Common myeloid progenitor, CD34-positive (primary cell): ENCODE measurements around the gene SNTG2.

Experiments used
- CTCF ChIA-PET: fragments of 350-600 bp; sonication (Branson Sonifier 250); formaldehyde crosslinking; loops from one replicate; lab custom pipeline; 2021; ENCODE audit warnings: antibody characterized with exemption; lab: Charles Lee
- POLR2A ChIA-PET: fragments of 350-600 bp; sonication (Branson Sonifier 250); formaldehyde crosslinking; loops from one replicate; lab custom pipeline; 2021; ENCODE audit warnings: antibody characterized with exemption; lab: Charles Lee
- DNase-seq, 3 donors: peaks; one replicate each; pipeline versions ENCODE4 v3.0.0 to v3.0.0-alpha.2; 2013
- H3K27ac ChIP-seq, 2 experiments: 1 replicate in 1 of 2; 2 replicates in 1 of 2; pipeline ENCODE4 v1.7.0; 2013; ENCODE audit warnings: inconsistent platforms in 2 of 2, low read length in 2 of 2, mild to moderate bottlenecking in 2 of 2, low read depth in 1 of 2, moderate library complexity in 1 of 2; ENCODE audit not compliant: severe bottlenecking in 2 of 2, insufficient read depth in 1 of 2, poor library complexity in 1 of 2
- H3K27me3 ChIP-seq, 5 experiments: replicated peaks in 2 of 5; 1 replicate in 3 of 5; 2 replicates in 2 of 5; pipeline versions ENCODE4 v1.6.1 to v1.7.0; 2013; ENCODE audit warnings: low read length in 4 of 5, mild to moderate bottlenecking in 2 of 5, moderate library complexity in 2 of 5, inconsistent platforms in 1 of 5; ENCODE audit not compliant: insufficient read depth in 5 of 5, control insufficient read depth in 4 of 5
- H3K36me3 ChIP-seq, 4 experiments: 1 replicate in 2 of 4; 2 replicates in 2 of 4; pipeline versions ENCODE4 v1.6.1 to v1.7.0; 2013; ENCODE audit warnings: low read length in 3 of 4, control low read depth in 1 of 4, mild to moderate bottlenecking in 1 of 4; ENCODE audit not compliant: control insufficient read depth in 4 of 4, insufficient read depth in 4 of 4
- H3K4me1 ChIP-seq, 4 experiments: 1 replicate in 3 of 4; 2 replicates in 1 of 4; pipeline versions ENCODE4 v1.6.1 to v1.7.1; 2013; ENCODE audit warnings: low read length in 3 of 4, mild to moderate bottlenecking in 3 of 4, control low read depth in 1 of 4, inconsistent platforms in 1 of 4, moderate library complexity in 1 of 4; ENCODE audit not compliant: control insufficient read depth in 4 of 4, insufficient read depth in 4 of 4; ENCODE audit errors: control extremely low read depth in 1 of 4
- H3K4me3 ChIP-seq, 7 experiments: 1 replicate in 4 of 7; 2 replicates in 3 of 7; pipeline versions ENCODE4 v1.5.1 to v1.7.0; 2013; ENCODE audit warnings: mild to moderate bottlenecking in 7 of 7, low read length in 6 of 7, moderate library complexity in 6 of 7, inconsistent platforms in 2 of 7, low read depth in 2 of 7, control low read depth in 1 of 7; ENCODE audit not compliant: insufficient read depth in 4 of 7, control insufficient read depth in 1 of 7; ENCODE audit errors: extremely low read depth in 1 of 7
- H3K9me3 ChIP-seq, 5 experiments: 1 replicate in 4 of 5; 2 replicates in 1 of 5; pipeline versions ENCODE4 v1.6.1 to v1.7.1; 2013; ENCODE audit warnings: low read length in 4 of 5, mild to moderate bottlenecking in 2 of 5, inconsistent platforms in 1 of 5, low read depth in 1 of 5, moderate library complexity in 1 of 5; ENCODE audit not compliant: control insufficient read depth in 4 of 5, insufficient read depth in 2 of 5; ENCODE audit errors: control extremely low read depth in 1 of 5
- WGBS: methylation state at CpG from one replicate; pipeline ENCODE4 v1.1.5; 2013; ENCODE audit not compliant: insufficient coverage; 5-methylcytosine and 5-hydroxymethylcytosine counted together

The SNTG2 gene

DNA sequence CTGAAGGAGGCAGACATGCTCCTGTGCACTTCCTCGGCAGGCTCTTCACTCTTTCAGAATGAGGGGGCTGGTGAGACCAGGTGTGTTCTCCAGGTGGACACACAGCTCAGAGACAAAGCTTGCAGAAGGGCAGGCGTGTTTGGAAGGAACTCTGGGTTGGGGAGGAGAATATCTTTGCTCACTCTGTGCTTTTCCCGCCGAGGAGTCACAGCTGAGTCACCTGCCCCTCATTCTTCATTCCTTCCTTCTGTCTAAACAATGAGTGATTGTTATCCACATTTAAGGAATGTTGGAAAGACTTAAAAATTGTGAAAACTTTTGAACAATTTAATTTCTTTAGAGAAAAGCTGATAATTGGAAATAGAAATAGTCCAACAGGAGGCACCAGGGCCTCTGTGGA, 336.3 kb downstream of the SNTG2 start:
- Histone ChIP-seq H3K27ac (no peak overlapping the region), H3K4me1 (no peaks in the 10 kb centered on the region), H3K9me3 (no peaks in the 10 kb centered on the region), H3K4me3 (no peak overlapping the region), H3K27me3 (peaks cover 0 to 2% (median 0%) of the 10 kb centered on the region in 5 experiments), H3K36me3 (no peaks in the 10 kb centered on the region)
- POLR2A ChIA-PET = no interaction called here
- CTCF ChIA-PET = no interaction called here
- 86% methylated on average over 1 of the region's 4 CpGs for WGBS
- no peak for DNase-seq

DNA sequence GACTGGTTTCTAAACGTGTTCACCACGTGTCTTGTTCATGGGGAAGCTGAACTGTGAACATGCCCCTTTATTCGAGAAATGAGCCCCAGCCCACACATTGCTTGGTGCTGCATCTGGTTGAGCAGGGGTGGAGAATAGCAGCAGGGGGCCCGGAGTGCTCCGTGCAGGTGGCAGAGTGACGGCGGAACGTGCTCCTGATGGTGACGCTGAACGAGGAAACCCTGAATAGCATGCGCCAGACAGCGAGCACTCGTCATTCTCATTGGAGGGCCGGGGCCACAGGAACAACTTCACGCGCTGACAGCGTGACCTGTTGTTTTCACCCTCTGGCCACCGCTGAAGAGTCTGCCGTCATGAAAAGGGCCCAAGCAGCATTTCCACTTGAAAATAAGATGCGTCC, 336.8 kb downstream of the SNTG2 start:
- CTCF ChIA-PET = no interaction called here
- no peaks in the 10 kb centered on the region for H3K36me3 ChIP-seq

DNA sequence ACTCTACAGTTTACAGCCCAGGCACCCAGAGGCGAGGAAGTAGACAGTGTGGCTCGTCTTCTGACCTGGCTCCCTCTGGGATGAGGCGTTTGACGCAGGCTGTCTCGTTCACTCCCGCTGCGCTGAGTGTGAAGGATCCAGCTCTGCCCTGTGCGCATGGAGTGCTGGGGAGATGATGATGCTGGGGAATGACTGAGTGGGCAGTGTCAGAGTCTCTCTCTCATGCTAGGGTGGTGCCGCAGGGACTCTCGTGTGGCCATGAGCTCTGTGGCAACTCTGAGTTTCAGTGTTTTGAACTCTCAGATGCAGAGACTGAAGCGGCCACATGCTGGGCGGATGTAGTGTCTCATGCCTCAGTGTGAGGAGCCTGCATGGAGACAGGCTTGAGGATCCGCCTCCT, 344.3 kb downstream of the SNTG2 start:
- H3K9me3 ChIP-seq = peaks cover 0 to 4% (median 0%) of the 10 kb centered on the region in 5 experiments
- no peaks in the 10 kb centered on the region for H3K36me3 ChIP-seq
- 92% methylated on average over 8 of the region's 13 CpGs for WGBS
- DNase-seq = no peak
- H3K27ac ChIP-seq = no peak overlapping the region
- peaks cover 0 to 2% (median 0%) of the 10 kb centered on the region in 5 experiments for H3K27me3 ChIP-seq
- POLR2A ChIA-PET = no interaction called here
- H3K4me3 ChIP-seq = no peak overlapping the region
- CTCF ChIA-PET = no interaction called here
- no peaks in the 10 kb centered on the region for H3K4me1 ChIP-seq

More for the DNA sequence above, 336.8 kb downstream of the SNTG2 start:
- H3K27me3 ChIP-seq = peaks cover 0 to 2% (median 0%) of the 10 kb centered on the region in 5 experiments
- H3K4me1 ChIP-seq = no peaks in the 10 kb centered on the region
- no peaks in the 10 kb centered on the region for H3K9me3 ChIP-seq
- no peak overlapping the region for H3K4me3 ChIP-seq
- WGBS = 94% methylated on average over 20 of the region's 20 CpGs
- no peak overlapping the region for H3K27ac ChIP-seq
- DNase-seq = no peak
- POLR2A ChIA-PET = no interaction called here

DNA sequence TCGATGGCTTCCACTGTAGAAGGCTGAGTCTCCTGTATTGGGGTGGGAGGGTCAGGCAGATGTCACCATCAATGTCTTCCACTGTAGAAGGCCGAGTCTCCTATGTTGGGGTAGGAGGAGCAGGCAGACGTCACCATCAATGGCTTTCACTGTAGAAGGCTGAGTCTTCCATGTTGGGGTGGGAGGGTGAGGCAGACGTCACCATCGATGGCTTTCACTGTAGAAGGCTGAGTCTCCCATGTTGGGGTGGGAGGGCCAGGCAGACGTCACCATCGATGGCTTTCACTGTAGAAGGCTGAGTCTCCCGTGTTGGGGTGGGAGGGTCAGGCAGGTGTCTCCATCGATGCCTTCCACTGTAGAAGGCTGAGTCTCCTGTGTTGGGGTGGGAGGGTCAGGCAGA, 345.1 kb downstream of the SNTG2 start:
- Histone ChIP-seq H3K4me1 (no peaks in the 10 kb centered on the region), H3K27ac (no peak overlapping the region), H3K27me3 (peaks cover 0 to 2% (median 0%) of the 10 kb centered on the region in 5 experiments), H3K4me3 (no peak overlapping the region), H3K9me3 (peaks cover 0 to 4% (median 0%) of the 10 kb centered on the region in 5 experiments), H3K36me3 (no peaks in the 10 kb centered on the region)
- ChIA-PET CTCF (no interaction called here), POLR2A (no interaction called here)
- no peak for DNase-seq
- 95% methylated on average over 7 of the region's 9 CpGs for WGBS

DNA sequence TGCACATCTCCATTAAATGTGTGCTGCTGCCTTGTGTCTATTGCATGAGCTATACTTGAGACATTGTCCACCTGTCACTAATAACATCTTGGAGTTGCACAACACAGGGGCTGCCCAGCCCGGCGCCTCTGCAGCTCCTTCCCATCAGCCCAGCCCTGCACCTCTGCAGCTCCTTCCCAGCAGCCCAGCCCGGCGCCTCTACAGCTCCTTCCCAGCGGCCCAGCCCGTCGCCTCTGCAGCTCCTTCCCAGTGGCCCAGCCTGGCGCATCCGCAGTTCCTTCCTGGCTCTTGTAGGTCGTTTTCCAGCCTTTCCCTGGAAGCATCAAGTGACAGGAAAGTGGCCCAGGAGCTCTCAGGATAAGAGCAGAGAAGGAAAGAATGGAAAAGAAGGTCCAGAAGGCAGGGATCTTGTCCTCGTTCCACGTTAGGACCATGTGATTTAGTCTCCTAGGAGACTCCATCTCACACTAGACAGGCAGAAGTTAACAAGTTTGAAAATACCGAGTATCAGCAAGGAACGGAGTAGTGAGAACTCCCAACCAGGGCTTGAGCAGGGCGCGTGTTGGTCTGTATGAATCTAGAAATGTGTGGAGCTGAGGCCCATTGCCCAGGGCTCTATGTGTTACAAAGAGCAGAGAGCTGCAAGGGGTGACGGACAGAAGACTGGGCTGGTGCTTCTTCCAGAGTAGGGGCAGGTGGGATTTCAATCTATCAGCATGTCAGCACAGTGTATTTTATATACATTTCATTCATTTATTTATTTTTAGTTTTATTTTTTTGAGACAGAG, 346.9 kb downstream of the SNTG2 start:
- no peak for DNase-seq
- WGBS = 89% methylated on average over 11 of the region's 17 CpGs
- Histone ChIP-seq H3K27ac (no peak overlapping the region), H3K9me3 (peaks cover 0 to 4% (median 0%) of the 10 kb centered on the region in 5 experiments), H3K4me1 (no peaks in the 10 kb centered on the region), H3K27me3 (peaks cover 0 to 2% (median 0%) of the 10 kb centered on the region in 5 experiments), H3K4me3 (no peak overlapping the region), H3K36me3 (no peaks in the 10 kb centered on the region)
- CTCF ChIA-PET = interaction anchor here (0.6 kb wide), 1 partner anchor 422 kb away, joined by 3 read pairs; no protein-coding TSS in a partner anchor
- POLR2A ChIA-PET = no interaction called here

DNA sequence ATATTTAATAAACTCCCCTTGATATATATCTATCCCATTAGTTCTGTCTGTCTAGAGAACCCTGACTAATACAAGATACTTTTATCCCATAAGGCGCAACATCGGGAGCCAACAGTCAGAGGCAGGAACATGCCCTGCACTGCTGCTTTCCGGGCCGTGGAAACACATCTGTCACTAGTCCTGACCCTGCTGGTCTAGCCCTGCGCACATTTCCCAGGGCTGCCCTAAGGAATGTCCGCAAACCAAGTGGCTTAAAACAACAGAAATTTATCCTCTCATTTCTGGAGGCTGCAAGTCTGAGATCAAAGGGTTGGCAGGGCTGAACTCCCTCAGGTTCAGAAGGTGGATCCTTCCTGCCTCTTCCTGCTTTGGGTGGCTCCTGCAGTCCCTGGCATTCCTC, 348.4 kb downstream of the SNTG2 start:
- ChIA-PET POLR2A (no interaction called here), CTCF (no interaction called here)
- Histone ChIP-seq H3K27me3 (no peaks in the 10 kb centered on the region), H3K36me3 (no peaks in the 10 kb centered on the region), H3K27ac (no peak overlapping the region), H3K9me3 (no peaks in the 10 kb centered on the region), H3K4me3 (no peak overlapping the region), H3K4me1 (no peaks in the 10 kb centered on the region)
- 95% methylated on average over 6 of the region's 6 CpGs for WGBS
- DNase-seq = no peak

DNA sequence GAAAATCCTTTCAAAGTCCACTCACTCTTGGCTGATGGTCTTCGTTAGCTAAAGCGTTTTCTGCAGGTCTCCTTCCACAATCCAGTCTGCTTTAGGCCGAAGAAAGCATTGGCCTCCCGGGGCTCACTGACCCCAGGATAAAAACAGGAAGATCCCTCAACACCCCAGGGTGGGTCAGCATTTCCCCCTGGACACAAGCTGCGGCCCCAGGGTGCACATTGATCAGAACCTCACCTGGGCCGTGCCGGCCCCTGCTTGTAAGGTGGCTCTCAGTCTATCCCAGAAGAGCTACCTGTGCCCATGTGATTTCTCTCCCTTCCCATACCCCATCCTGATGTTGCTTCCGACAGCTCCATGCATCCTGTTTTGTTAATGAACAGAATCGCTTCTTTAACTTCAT, 349.6 kb downstream of the SNTG2 start:
- no peak overlapping the region for H3K4me3 ChIP-seq
- H3K4me1 ChIP-seq = no peaks in the 10 kb centered on the region
- ChIA-PET CTCF (no interaction called here), POLR2A (no interaction called here)
- H3K27me3 ChIP-seq = no peaks in the 10 kb centered on the region
- H3K9me3 ChIP-seq = no peaks in the 10 kb centered on the region
- no peak overlapping the region for H3K27ac ChIP-seq
- H3K36me3 ChIP-seq = no peaks in the 10 kb centered on the region
- 90% methylated on average over 6 of the region's 9 CpGs for WGBS
- DNase-seq = no peak
